H1 (cell line): ENCODE data around the gene NRROS.

Source experiments
- BRCA1 ChIP-seq: IDR thresholded peaks from 2 replicates; pipeline ENCODE4 v1.6.1; 2012; ENCODE audit warnings: low read depth, low read length, improper control_type of control experiment
- CREB1 ChIP-seq: IDR thresholded peaks from 2 replicates; pipeline ENCODE4 v1.6.1; 2012; ENCODE audit warnings: inconsistent platforms
- EP300 ChIP-seq, 2 experiments: IDR thresholded peaks; 1 replicate in 1 of 2; 2 replicates in 1 of 2; pipeline ENCODE4 v1.6.1; 2011 to 2012; ENCODE audit warnings: low read depth in 2 of 2, low read length in 2 of 2, mild to moderate bottlenecking in 2 of 2, borderline replicate concordance in 1 of 2, inconsistent platforms in 1 of 2, moderate library complexity in 1 of 2
- FOSL1 ChIP-seq: IDR thresholded peaks from 2 replicates; pipeline ENCODE4 v1.6.1; 2011; ENCODE audit warnings: mild to moderate bottlenecking, low read depth, low read length, moderate library complexity; ENCODE audit not compliant: insufficient read depth
- GABPA ChIP-seq: IDR thresholded peaks from 2 replicates; pipeline ENCODE4 v1.6.1; 2011; ENCODE audit warnings: mild to moderate bottlenecking, low read length, moderate library complexity, borderline replicate concordance; ENCODE audit not compliant: insufficient read depth
- JUN ChIP-seq: IDR thresholded peaks from 2 replicates; pipeline ENCODE4 v1.6.1; 2011; ENCODE audit warnings: low read depth, mild to moderate bottlenecking, improper control_type of control experiment, low read length
- KDM5A ChIP-seq: fragments of 200-600 bp; IDR thresholded peaks from 2 replicates; pipeline ENCODE4 v1.7.1; 2012; ENCODE audit warnings: mild to moderate bottlenecking, low read length, inconsistent platforms, mixed read lengths
- POLR2A ChIP-seq, 2 experiments: IDR thresholded peaks; 1 replicate in 1 of 2; 2 replicates in 1 of 2; pipeline ENCODE4 v1.6.1; 2011; ENCODE audit warnings: low read depth in 2 of 2, low read length in 2 of 2, mild to moderate bottlenecking in 2 of 2; ENCODE audit errors: control extremely low read depth in 1 of 2
- RAD21 ChIP-seq, 2 experiments: IDR thresholded peaks in 1 of 2; conservative IDR thresholded peaks in 1 of 2; 2 replicates each; pipeline ENCODE4 v1.6.1; 2011; ENCODE audit warnings: low read depth in 2 of 2, low read length in 2 of 2, improper control_type of control experiment in 1 of 2, inconsistent platforms in 1 of 2, mild to moderate bottlenecking in 1 of 2, moderate library complexity in 1 of 2
- SAP30 ChIP-seq: fragments of 300-600 bp; sonication (generic); IDR thresholded peaks from 2 replicates; pipeline ENCODE4 v1.7.1; 2012; ENCODE audit warnings: low read length, moderate library complexity, mild to moderate bottlenecking, inconsistent platforms; ENCODE audit not compliant: insufficient read depth, insufficient replicate concordance
- SUZ12 ChIP-seq: fragments of 200-600 bp; sonication (generic); IDR thresholded peaks from 2 replicates; pipeline ENCODE4 v1.6.1; 2012; ENCODE audit warnings: mild to moderate bottlenecking, inconsistent platforms, low read length, moderate library complexity, mixed read lengths
- TF ChIP-seq, protein P1 (sequence below): IDR thresholded peaks from 2 replicates; pipeline ENCODE4 v1.6.1; 2011; ENCODE audit warnings: low read length, improper control_type of control experiment
- TF ChIP-seq, protein P2 (sequence below), 3 experiments: IDR thresholded peaks; 1 replicate in 2 of 3; 2 replicates in 1 of 3; pipeline versions ENCODE4 v1.5.1 to v1.6.1; 2011; ENCODE audit warnings: low read length in 3 of 3, mild to moderate bottlenecking in 3 of 3, inconsistent platforms in 2 of 3, low read depth in 1 of 3, moderate library complexity in 1 of 3; ENCODE audit not compliant: insufficient read depth in 1 of 3; ENCODE audit errors: control extremely low read depth in 1 of 3
- TF ChIP-seq, protein P3 (sequence below): fragments of 300-600 bp; sonication (generic); IDR thresholded peaks from 2 replicates; pipeline ENCODE4 v1.7.1; 2012; ENCODE audit warnings: low read length, moderate library complexity, mild to moderate bottlenecking, inconsistent platforms; ENCODE audit not compliant: insufficient replicate concordance

DNA sequence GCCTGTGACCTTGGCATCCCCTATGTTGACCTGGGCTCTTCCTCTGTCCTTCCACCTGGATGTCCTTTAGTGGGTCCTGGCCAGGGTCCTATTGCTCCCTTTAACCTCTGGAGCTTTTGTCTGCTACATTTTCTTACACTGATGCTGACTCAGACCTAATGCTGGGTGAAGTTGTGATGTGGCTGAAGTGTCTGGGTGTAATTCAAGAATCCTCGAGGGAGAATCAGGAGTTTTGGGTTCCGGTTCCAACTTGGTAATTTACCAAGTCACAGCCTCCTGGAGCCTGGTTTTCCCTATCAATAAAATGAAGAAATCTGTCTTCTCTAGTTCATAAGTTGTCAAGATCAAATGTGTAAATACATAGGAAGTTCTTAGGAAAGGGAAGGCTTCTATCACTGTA is 46.9 kb downstream of the NRROS start:
- no peak for TF ChIP-seq JUN
- TF ChIP-seq, protein P1, sequence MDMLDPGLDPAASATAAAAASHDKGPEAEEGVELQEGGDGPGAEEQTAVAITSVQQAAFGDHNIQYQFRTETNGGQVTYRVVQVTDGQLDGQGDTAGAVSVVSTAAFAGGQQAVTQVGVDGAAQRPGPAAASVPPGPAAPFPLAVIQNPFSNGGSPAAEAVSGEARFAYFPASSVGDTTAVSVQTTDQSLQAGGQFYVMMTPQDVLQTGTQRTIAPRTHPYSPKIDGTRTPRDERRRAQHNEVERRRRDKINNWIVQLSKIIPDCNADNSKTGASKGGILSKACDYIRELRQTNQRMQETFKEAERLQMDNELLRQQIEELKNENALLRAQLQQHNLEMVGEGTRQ, result no peak
- TF ChIP-seq RAD21 (IDR thresholded peaks at IDR 0.05 in 1 of 2, conservative IDR thresholded peaks at IDR 0.05 in 1 of 2; ENCODE audit: low read depth in 2 of 2, low read length in 2 of 2), result no peak
- TF ChIP-seq, protein P2, sequence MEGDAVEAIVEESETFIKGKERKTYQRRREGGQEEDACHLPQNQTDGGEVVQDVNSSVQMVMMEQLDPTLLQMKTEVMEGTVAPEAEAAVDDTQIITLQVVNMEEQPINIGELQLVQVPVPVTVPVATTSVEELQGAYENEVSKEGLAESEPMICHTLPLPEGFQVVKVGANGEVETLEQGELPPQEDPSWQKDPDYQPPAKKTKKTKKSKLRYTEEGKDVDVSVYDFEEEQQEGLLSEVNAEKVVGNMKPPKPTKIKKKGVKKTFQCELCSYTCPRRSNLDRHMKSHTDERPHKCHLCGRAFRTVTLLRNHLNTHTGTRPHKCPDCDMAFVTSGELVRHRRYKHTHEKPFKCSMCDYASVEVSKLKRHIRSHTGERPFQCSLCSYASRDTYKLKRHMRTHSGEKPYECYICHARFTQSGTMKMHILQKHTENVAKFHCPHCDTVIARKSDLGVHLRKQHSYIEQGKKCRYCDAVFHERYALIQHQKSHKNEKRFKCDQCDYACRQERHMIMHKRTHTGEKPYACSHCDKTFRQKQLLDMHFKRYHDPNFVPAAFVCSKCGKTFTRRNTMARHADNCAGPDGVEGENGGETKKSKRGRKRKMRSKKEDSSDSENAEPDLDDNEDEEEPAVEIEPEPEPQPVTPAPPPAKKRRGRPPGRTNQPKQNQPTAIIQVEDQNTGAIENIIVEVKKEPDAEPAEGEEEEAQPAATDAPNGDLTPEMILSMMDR (IDR thresholded peaks at IDR 0.05; ENCODE audit: control extremely low read depth in 1 of 3, insufficient read depth in 1 of 3, low read depth in 1 of 3, low read length in 3 of 3), result no peak
- TF ChIP-seq, protein P3, sequence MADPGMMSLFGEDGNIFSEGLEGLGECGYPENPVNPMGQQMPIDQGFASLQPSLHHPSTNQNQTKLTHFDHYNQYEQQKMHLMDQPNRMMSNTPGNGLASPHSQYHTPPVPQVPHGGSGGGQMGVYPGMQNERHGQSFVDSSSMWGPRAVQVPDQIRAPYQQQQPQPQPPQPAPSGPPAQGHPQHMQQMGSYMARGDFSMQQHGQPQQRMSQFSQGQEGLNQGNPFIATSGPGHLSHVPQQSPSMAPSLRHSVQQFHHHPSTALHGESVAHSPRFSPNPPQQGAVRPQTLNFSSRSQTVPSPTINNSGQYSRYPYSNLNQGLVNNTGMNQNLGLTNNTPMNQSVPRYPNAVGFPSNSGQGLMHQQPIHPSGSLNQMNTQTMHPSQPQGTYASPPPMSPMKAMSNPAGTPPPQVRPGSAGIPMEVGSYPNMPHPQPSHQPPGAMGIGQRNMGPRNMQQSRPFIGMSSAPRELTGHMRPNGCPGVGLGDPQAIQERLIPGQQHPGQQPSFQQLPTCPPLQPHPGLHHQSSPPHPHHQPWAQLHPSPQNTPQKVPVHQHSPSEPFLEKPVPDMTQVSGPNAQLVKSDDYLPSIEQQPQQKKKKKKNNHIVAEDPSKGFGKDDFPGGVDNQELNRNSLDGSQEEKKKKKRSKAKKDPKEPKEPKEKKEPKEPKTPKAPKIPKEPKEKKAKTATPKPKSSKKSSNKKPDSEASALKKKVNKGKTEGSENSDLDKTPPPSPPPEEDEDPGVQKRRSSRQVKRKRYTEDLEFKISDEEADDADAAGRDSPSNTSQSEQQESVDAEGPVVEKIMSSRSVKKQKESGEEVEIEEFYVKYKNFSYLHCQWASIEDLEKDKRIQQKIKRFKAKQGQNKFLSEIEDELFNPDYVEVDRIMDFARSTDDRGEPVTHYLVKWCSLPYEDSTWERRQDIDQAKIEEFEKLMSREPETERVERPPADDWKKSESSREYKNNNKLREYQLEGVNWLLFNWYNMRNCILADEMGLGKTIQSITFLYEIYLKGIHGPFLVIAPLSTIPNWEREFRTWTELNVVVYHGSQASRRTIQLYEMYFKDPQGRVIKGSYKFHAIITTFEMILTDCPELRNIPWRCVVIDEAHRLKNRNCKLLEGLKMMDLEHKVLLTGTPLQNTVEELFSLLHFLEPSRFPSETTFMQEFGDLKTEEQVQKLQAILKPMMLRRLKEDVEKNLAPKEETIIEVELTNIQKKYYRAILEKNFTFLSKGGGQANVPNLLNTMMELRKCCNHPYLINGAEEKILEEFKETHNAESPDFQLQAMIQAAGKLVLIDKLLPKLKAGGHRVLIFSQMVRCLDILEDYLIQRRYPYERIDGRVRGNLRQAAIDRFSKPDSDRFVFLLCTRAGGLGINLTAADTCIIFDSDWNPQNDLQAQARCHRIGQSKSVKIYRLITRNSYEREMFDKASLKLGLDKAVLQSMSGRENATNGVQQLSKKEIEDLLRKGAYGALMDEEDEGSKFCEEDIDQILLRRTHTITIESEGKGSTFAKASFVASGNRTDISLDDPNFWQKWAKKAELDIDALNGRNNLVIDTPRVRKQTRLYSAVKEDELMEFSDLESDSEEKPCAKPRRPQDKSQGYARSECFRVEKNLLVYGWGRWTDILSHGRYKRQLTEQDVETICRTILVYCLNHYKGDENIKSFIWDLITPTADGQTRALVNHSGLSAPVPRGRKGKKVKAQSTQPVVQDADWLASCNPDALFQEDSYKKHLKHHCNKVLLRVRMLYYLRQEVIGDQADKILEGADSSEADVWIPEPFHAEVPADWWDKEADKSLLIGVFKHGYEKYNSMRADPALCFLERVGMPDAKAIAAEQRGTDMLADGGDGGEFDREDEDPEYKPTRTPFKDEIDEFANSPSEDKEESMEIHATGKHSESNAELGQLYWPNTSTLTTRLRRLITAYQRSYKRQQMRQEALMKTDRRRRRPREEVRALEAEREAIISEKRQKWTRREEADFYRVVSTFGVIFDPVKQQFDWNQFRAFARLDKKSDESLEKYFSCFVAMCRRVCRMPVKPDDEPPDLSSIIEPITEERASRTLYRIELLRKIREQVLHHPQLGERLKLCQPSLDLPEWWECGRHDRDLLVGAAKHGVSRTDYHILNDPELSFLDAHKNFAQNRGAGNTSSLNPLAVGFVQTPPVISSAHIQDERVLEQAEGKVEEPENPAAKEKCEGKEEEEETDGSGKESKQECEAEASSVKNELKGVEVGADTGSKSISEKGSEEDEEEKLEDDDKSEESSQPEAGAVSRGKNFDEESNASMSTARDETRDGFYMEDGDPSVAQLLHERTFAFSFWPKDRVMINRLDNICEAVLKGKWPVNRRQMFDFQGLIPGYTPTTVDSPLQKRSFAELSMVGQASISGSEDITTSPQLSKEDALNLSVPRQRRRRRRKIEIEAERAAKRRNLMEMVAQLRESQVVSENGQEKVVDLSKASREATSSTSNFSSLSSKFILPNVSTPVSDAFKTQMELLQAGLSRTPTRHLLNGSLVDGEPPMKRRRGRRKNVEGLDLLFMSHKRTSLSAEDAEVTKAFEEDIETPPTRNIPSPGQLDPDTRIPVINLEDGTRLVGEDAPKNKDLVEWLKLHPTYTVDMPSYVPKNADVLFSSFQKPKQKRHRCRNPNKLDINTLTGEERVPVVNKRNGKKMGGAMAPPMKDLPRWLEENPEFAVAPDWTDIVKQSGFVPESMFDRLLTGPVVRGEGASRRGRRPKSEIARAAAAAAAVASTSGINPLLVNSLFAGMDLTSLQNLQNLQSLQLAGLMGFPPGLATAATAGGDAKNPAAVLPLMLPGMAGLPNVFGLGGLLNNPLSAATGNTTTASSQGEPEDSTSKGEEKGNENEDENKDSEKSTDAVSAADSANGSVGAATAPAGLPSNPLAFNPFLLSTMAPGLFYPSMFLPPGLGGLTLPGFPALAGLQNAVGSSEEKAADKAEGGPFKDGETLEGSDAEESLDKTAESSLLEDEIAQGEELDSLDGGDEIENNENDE, result no peak
- no peak for TF ChIP-seq EP300 (IDR thresholded peaks at IDR 0.05; ENCODE audit: borderline replicate concordance in 1 of 2, low read depth in 2 of 2, low read length in 2 of 2)
- no peak for TF ChIP-seq KDM5A
- TF ChIP-seq POLR2A (IDR thresholded peaks at IDR 0.05; ENCODE audit: control extremely low read depth in 1 of 2, low read depth in 2 of 2, low read length in 2 of 2), result no peak
- TF ChIP-seq GABPA, result no peak
- no peak for TF ChIP-seq SUZ12
- TF ChIP-seq BRCA1, result no peak
- TF ChIP-seq FOSL1, result no peak
- TF ChIP-seq SAP30, result no peak
- TF ChIP-seq CREB1, result no peak
